Activated CD4-positive, alpha-beta memory T cell treated with anti-CD3 and anti-CD28 coated beads for 36 hours (primary cell): ENCODE measurements around the gene ATXN7L2. TPM values are rescaled to one million over a fixed set of nuclear protein-coding genes. Genes with fewer than 3 reads are reported as not detected.
A peak's percentile ranks its signal among the peaks of the same experiment; 100 is the strongest.

ENCODE experiments used
- CTCF ChIA-PET: fragments of 350-600 bp; sonication (Branson Sonifier 250); formaldehyde crosslinking; loops from one replicate; lab custom pipeline; 2021; ENCODE audit warnings: antibody characterized with exemption, inconsistent platforms; lab: Charles Lee
- POLR2A ChIA-PET: fragments of 350-600 bp; sonication (Branson Sonifier 250); formaldehyde crosslinking; loops from one replicate; lab custom pipeline; 2021; ENCODE audit warnings: antibody characterized with exemption; lab: Charles Lee
- DNase-seq: peaks from one replicate; pipeline ENCODE4 v3.0.0-alpha.2; 2020
- H3K27ac Mint-ChIP-seq: one replicate; pipeline ENCODE4 v1.8.0; 2021; ENCODE audit warnings: mixed read lengths
- H3K27me3 Mint-ChIP-seq: one replicate; pipeline ENCODE4 v1.8.0; 2021; ENCODE audit warnings: mixed read lengths
- H3K36me3 Mint-ChIP-seq: one replicate; pipeline ENCODE4 v1.8.0; 2021; ENCODE audit warnings: mixed read lengths
- H3K4me1 Mint-ChIP-seq: one replicate; pipeline ENCODE4 v1.8.0; 2021; ENCODE audit warnings: low read depth, mixed read lengths
- H3K4me3 Mint-ChIP-seq: one replicate; pipeline ENCODE4 v1.8.0; 2021; ENCODE audit warnings: mild to moderate bottlenecking, mixed read lengths
- H3K9me3 Mint-ChIP-seq: one replicate; pipeline ENCODE4 v1.8.0; 2021; ENCODE audit warnings: mixed read lengths
- intact Hi-C: fragments of 100-400 bp; cut with micrococcal nuclease; formaldehyde crosslinking; loops from one replicate; pipeline ENCODE4 v1.15.1; 2023
- total RNA-seq, 2 experiments: library from RNA; stranded (reverse); gene quantifications; one replicate each; pipeline ENCODE4 v1.2.3, GENCODE V29; 2021

Gene ATXN7L2
- total RNA-seq, 2 experiments from 2014 or later, result 10.7 to 11.1 TPM

DNA sequence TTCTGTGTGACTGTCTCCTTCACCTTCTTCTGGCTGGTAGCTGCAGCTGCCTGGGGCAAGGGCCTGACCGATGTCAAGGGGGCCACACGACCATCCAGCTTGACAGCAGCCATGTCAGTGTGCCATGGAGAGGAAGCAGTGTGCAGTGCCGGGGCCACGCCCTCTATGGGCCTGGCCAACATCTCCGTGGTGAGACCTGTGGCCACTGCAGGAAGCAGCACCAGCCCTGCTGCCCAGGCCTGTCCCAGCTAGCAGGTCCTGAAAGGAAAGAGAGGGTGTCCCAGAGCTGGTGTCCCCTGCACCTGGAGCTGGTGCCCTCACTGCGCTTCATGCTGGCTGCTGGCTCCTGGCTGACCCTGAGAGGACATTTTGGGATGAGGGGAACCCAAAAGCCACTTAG is 5.9 kb upstream of the ATXN7L2 start:
- peaks cover 7% of the 10 kb centered on the region for H3K4me1 Mint-ChIP-seq
- POLR2A ChIA-PET, result no interaction called here
- DNase-seq, result no peak
- H3K27me3 Mint-ChIP-seq, result peaks cover 10% of the 10 kb centered on the region
- intact Hi-C loops, result no loop called here
- H3K9me3 Mint-ChIP-seq, result no peaks in the 10 kb centered on the region
- no peaks in the 10 kb centered on the region for H3K36me3 Mint-ChIP-seq
- CTCF ChIA-PET, result interaction anchor here (0.6 to 1.3 kb wide), 3 partner anchors 15 to 393 kb away, joined by 3 to 5 read pairs (median 3); no protein-coding TSS in a partner anchor
- H3K27ac Mint-ChIP-seq, result no peak overlapping the region
- no peak overlapping the region for H3K4me3 Mint-ChIP-seq

DNA sequence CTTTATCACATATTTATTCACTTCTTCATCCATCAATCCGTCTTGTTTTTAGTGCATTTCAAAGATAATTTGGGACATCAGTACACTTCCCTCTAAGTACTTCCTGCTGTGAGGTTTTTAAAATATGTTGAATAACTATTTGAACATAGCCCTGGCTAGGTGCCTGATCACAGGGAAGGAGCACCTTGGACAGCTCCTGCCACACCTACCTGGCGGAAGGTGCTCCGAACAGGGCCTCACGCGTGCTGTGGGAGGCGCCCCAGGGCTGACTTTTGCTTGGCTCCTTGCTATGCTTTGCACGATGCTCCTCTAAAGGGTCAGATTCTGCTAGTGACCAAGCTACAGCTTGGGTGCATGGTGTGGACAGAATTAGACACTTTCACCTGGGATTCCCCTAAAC is 4.9 kb upstream of the ATXN7L2 start:
- peak; percentile 56 for DNase-seq
- ChIA-PET CTCF (interaction anchor here (0.7 to 1.6 kb wide), 5 partner anchors 11 to 53 kb away, joined by 3 to 6 read pairs (median 5); partner anchors contain the start of gene CYB561D1), POLR2A (no interaction called here)
- Mint-ChIP-seq H3K36me3 (no peaks in the 10 kb centered on the region), H3K4me1 (peaks cover 14% of the 10 kb centered on the region), H3K9me3 (no peaks in the 10 kb centered on the region), H3K4me3 (no peak overlapping the region), H3K27me3 (peaks cover 10% of the 10 kb centered on the region), H3K27ac (no peak overlapping the region)
- intact Hi-C loops, result no loop called here

DNA sequence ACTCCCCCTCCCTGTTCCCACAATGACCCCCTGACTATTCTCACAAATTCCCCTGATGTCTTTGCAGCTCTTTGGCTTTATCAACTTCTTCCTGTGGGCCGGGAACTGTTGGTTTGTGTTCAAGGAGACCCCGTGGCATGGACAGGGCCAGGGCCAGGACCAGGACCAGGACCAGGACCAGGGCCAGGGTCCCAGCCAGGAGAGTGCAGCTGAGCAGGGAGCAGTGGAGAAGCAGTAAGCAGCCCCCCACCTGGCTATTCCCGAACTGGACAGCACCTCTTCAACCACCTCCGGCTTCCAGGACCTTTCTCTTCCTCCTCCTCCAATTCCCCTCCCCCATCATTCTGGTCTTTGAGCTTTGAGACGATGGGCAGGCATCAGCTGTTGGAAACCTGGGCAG is 4.4 kb upstream of the ATXN7L2 start:
- H3K27ac Mint-ChIP-seq, result no peak overlapping the region
- peaks cover 16% of the 10 kb centered on the region for H3K4me1 Mint-ChIP-seq
- CTCF ChIA-PET, result interaction anchor here (1.0 to 1.6 kb wide), 5 partner anchors 11 to 18 kb away, joined by 3 to 6 read pairs (median 5); partner anchors contain the start of gene CYB561D1
- H3K36me3 Mint-ChIP-seq, result no peaks in the 10 kb centered on the region
- intact Hi-C loops, result no loop called here
- H3K9me3 Mint-ChIP-seq, result no peaks in the 10 kb centered on the region
- H3K27me3 Mint-ChIP-seq, result peaks cover 10% of the 10 kb centered on the region
- POLR2A ChIA-PET, result no interaction called here
- H3K4me3 Mint-ChIP-seq, result no peak overlapping the region
- DNase-seq, result no peak

DNA sequence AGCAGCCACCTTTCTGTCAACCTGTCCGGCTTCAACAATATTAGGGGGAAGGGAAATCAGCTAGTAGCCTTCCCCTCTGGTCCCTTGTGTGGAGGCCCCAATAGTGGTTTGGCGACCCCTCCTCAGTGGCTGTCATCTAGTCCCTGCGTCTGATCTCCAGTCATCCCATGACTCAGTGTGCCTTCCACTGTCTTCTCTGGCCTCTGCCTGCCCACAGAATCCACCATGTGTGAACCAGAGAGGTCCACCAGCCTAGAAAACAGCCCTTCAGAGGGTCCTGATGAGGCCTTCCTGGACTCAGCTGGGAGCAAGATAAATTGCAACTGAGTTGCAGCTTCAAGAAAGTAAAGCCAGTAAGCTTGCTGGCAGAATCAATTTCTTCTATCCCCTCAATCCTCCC is 3.8 kb upstream of the ATXN7L2 start:
- Mint-ChIP-seq H3K27me3 (peaks cover 10% of the 10 kb centered on the region), H3K9me3 (no peaks in the 10 kb centered on the region), H3K4me3 (no peak overlapping the region), H3K27ac (no peak overlapping the region), H3K36me3 (no peaks in the 10 kb centered on the region), H3K4me1 (peaks cover 21% of the 10 kb centered on the region)
- ChIA-PET POLR2A (no interaction called here), CTCF (interaction anchor here (1.0 to 1.6 kb wide), 2 partner anchors 13 to 14 kb away, joined by 3 to 5 read pairs; partner anchors contain the start of gene CYB561D1)
- intact Hi-C loops, result loop anchor here (5.0 kb wide), 1 partner anchor 198 kb away; the partner anchor contains the start of gene PSRC1
- DNase-seq, result no peak

DNA sequence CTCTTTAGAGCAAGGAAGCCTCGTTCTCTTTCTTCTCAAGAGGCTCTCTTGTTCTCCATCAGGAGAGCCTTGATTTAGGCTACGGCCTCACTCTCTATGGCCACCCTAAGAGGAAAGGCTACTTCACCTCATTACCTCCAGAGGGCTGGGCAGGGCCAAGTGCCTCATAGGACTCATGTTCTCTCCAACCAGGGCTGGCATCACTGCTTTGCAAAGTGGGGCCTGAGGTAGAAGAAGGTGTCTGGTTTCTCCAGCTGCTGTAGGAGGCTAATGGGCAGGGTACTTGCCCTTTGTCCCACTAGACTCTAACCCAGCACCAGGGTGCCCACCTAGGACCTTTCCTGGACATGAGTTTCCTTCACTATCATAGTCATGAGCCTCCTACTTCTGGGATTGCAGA is 2.1 kb upstream of the ATXN7L2 start:
- no peak overlapping the region for H3K27ac Mint-ChIP-seq
- intact Hi-C loops, result loop anchor here (2.0 to 5.0 kb wide), 2 partner anchors 199 to 503 kb away; partner anchors contain the start of genes AHCYL1 and PSRC1
- peaks cover 28% of the 10 kb centered on the region for H3K4me1 Mint-ChIP-seq
- ChIA-PET CTCF (interaction anchor here (21.0 to 31.5 kb wide), 2 partner anchors 20 to 50 kb away, joined by 437 to 1096 read pairs; partner anchors contain the start of genes AMIGO1, CYB561D1 and GPR61), POLR2A (interaction anchor here (3.2 to 4.7 kb wide), 2 partner anchors 12 to 55 kb away, joined by 18 to 36 read pairs; partner anchors contain the start of genes CYB561D1 and PSMA5)
- no peaks in the 10 kb centered on the region for H3K36me3 Mint-ChIP-seq
- DNase-seq, result no peak
- no peaks in the 10 kb centered on the region for H3K9me3 Mint-ChIP-seq
- no peak overlapping the region for H3K4me3 Mint-ChIP-seq
- peaks cover 3% of the 10 kb centered on the region for H3K27me3 Mint-ChIP-seq

DNA sequence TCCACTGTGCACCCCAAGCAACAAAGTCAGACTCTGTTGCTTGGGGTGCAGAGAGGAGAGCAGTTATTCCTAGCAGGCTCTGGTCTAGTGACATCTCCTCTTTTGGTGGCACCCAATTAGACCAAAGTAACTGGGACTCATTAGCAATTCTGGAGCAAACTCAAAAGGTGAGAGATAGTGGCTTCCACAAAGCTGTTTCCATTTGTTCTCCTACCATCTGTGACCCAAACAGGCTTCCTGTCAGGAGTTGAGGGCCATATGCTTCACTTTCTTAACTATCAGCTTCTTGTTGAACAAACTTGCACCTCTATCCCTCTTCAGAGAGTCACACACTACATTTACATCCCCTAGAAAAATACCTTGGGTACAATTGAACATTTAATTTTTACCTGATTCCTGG is 1.5 kb upstream of the ATXN7L2 start:
- Mint-ChIP-seq H3K36me3 (no peaks in the 10 kb centered on the region), H3K27ac (peak overlapping the region; percentile 20), H3K4me1 (peaks cover 28% of the 10 kb centered on the region), H3K27me3 (peaks cover 1% of the 10 kb centered on the region), H3K9me3 (no peaks in the 10 kb centered on the region), H3K4me3 (no peak overlapping the region)
- no peak for DNase-seq
- POLR2A ChIA-PET, result interaction anchor here (0.8 to 4.7 kb wide), 5 partner anchors 11 to 66 kb away, joined by 3 to 36 read pairs (median 5); partner anchors contain the start of genes CYB561D1, GNAI3 and PSMA5
- CTCF ChIA-PET, result interaction anchor here (1.5 to 31.5 kb wide), 5 partner anchors 20 to 67 kb away, joined by 6 to 1096 read pairs (median 9); partner anchors contain the start of genes AMIGO1, CYB561D1, GNAI3 and GPR61
- intact Hi-C loops, result loop anchor here (2.0 to 5.0 kb wide), 2 partner anchors 200 to 503 kb away; partner anchors contain the start of genes AHCYL1 and PSRC1

DNA sequence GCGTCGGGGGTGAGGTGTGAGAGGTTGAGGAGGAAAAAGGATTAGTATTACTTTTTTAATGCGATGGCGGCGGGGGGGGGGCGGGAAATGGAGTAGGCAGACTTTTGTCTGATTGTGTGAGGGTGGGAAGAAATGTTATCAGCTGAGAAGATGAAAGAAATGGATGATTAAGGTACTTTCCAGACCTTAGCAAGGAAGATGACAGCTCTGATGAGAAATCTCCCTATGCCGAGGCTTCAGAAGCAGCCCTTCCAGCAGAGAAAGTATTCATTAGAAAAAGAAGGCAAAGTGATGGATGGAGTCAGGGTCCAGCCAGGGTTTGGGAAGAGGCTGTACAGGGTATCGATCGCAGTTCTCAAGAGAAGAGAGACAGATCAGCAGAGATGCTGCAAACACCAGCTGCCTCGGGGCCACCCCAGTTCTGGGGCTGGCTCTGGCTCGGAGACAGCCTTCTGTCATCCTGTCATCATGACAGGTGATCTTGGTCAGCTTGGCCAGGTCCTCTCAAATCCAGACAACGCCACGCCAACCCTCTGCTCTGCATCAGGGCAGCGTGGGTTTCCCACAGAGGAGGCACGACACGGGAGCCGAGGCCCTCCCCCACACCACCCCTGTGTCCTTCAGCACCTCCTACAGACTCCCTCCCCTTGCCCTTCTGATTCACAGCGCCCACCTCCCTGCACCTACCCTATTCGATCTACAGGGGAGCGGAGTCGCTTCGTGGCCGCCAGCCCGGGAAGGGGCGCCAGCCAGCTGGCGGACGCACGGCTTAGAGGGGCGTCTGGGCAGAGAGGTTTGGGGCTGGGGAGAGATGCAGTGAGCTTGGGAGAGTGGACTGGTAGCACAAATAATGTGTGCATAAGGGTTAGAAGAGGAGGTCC is 674 bp upstream of the ATXN7L2 start:
- H3K27me3 Mint-ChIP-seq, result peaks cover 1% of the 10 kb centered on the region
- H3K4me3 Mint-ChIP-seq, result peak overlapping the region; percentile 86
- DNase-seq, result peak; percentile 59
- peaks cover 28% of the 10 kb centered on the region for H3K4me1 Mint-ChIP-seq
- CTCF ChIA-PET, result interaction anchor here (0.6 to 31.5 kb wide), 7 partner anchors 19 to 393 kb away, joined by 3 to 1096 read pairs (median 7); partner anchors contain the start of genes AMIGO1, CYB561D1, GNAI3 and GPR61
- peak overlapping the region; percentile 84 for H3K27ac Mint-ChIP-seq
- intact Hi-C loops, result loop anchor here (1.0 to 5.0 kb wide), 4 partner anchors 11 to 502 kb away; partner anchors contain the start of genes AHCYL1, CYB561D1, PSMA5 and PSRC1
- no peaks in the 10 kb centered on the region for H3K9me3 Mint-ChIP-seq
- H3K36me3 Mint-ChIP-seq, result peaks cover 1% of the 10 kb centered on the region
- POLR2A ChIA-PET, result interaction anchor here (0.8 to 4.7 kb wide), 15 partner anchors 10 to 233 kb away, joined by 3 to 36 read pairs (median 3); partner anchors contain the start of genes CYB561D1, GNAI3 and PSMA5

DNA sequence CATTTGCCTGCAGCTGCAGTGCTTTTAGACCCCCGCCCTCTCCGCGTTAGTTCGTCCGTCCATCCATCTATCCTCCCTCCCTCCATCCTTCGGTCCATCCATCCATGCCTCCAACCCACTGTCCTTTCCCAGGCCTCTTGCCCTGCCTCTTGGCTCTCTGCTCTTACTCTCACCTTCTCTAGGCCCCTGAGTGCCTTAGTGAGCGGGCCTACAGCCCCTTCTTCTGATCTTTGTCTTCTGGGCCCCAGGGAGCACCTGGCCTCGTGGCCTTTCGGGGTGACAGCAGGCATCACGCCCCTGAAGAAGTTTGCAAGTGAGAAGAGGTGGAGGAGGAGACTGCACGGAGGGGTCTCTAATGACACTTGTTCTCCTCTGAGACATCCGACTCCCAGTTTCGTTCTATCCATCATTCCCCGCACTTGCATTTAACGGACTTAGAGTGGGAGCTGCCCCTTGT is 842 bp downstream of the ATXN7L2 start:
- H3K4me1 Mint-ChIP-seq, result peaks cover 28% of the 10 kb centered on the region
- peak overlapping the region; percentile 88 for H3K27ac Mint-ChIP-seq
- intact Hi-C loops, result loop anchor here (2.0 to 5.0 kb wide), 3 partner anchors 24 to 270 kb away; partner anchors contain the start of genes AMIGO1 and PSRC1
- no peak for DNase-seq
- H3K9me3 Mint-ChIP-seq, result no peaks in the 10 kb centered on the region
- ChIA-PET CTCF (interaction anchor here (2.0 to 31.5 kb wide), 3 partner anchors 18 to 59 kb away, joined by 7 to 1096 read pairs (median 437); partner anchors contain the start of genes AMIGO1, CYB561D1, GPR61 and PSMA5), POLR2A (interaction anchor here (0.6 to 4.7 kb wide), 11 partner anchors 9 to 234 kb away, joined by 3 to 36 read pairs (median 4); partner anchors contain the start of genes CYB561D1, GNAI3 and PSMA5)
- H3K36me3 Mint-ChIP-seq, result peaks cover 3% of the 10 kb centered on the region
- H3K27me3 Mint-ChIP-seq, result no peaks in the 10 kb centered on the region
- peak overlapping the region; percentile 90 for H3K4me3 Mint-ChIP-seq

DNA sequence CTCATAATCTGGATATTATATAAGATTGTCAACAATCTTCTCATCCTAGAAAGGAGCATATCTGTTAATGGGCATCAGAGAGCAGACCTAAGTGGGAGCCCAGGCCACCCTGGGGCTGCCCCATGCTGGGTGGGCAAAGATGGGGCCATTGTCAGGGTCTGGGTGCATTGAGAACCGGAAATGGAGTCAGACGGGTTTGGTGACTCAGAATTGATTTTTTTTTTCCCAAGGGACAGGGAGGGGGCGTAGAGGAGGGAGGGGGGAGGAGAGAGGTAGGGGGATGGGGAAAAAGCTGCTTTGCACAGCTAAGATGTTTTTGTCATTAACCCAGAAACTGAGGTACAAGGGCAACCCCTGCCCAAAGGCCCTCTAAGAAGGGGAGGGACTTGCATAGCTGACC is 1.3 kb downstream of the ATXN7L2 start:
- DNase-seq, result no peak
- Mint-ChIP-seq H3K9me3 (no peaks in the 10 kb centered on the region), H3K36me3 (peaks cover 3% of the 10 kb centered on the region), H3K27ac (peak overlapping the region; percentile 88), H3K4me1 (peaks cover 28% of the 10 kb centered on the region), H3K27me3 (no peaks in the 10 kb centered on the region), H3K4me3 (peak overlapping the region; percentile 90)
- ChIA-PET POLR2A (interaction anchor here (0.6 to 4.7 kb wide), 5 partner anchors 8 to 232 kb away, joined by 3 to 18 read pairs (median 4); partner anchors contain the start of gene CYB561D1), CTCF (interaction anchor here (21.0 to 31.5 kb wide), 2 partner anchors 17 to 47 kb away, joined by 437 to 1096 read pairs; partner anchors contain the start of genes AMIGO1, CYB561D1 and GPR61)
- intact Hi-C loops, result loop anchor here (2.0 kb wide), 2 partner anchors 24 to 270 kb away; partner anchors contain the start of gene AMIGO1

DNA sequence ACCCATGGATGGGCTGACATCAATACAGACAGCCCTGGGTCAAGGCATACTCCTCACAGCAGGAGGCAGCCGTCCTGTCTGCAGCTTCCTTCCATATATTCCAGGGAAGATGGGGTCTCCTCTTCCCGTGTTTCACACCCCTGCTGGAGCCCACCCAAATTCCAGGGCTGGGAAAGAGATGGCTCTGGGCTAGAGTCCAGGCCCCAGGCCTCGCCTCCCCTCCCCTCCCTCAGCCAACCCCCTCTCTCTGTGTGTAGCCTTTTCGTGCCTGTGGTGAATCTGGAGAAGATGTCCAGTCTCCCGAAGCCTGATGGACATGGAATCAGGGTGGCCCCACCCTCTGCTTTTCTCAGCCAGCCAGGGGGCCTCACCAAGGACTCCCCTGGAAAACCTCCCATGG is 3.6 kb downstream of the ATXN7L2 start:
- Mint-ChIP-seq H3K36me3 (peaks cover 4% of the 10 kb centered on the region), H3K9me3 (no peaks in the 10 kb centered on the region), H3K27ac (no peak overlapping the region), H3K4me3 (no peak overlapping the region), H3K4me1 (peaks cover 27% of the 10 kb centered on the region), H3K27me3 (no peaks in the 10 kb centered on the region)
- no peak for DNase-seq
- intact Hi-C loops, result no loop called here
- POLR2A ChIA-PET, result no interaction called here
- CTCF ChIA-PET, result interaction anchor here (21.0 to 31.5 kb wide), 2 partner anchors 15 to 44 kb away, joined by 437 to 1096 read pairs; partner anchors contain the start of genes AMIGO1, CYB561D1 and GPR61

DNA sequence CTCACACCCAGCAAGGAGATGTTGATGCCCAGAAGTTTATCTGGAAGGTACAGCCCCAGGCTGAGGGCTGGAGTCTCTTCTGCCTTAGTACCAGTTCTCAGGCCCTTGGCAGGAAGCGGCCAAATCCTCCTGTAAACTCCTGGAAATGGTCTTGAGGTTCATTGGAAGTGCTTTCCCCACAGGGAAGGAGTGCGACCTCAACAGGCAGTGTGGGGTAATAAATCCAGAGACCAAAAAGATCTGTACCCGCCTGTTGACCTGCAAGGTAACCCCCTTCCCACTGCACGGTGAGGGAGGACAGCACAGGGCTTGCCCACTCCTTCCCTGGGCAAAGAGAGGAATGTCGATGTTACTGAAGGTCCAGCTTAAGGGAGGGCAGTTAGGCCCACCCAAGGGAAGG is 4.5 kb downstream of the ATXN7L2 start:
- no peaks in the 10 kb centered on the region for H3K27me3 Mint-ChIP-seq
- no peak overlapping the region for H3K27ac Mint-ChIP-seq
- intact Hi-C loops, result no loop called here
- POLR2A ChIA-PET, result no interaction called here
- no peaks in the 10 kb centered on the region for H3K9me3 Mint-ChIP-seq
- H3K36me3 Mint-ChIP-seq, result peaks cover 4% of the 10 kb centered on the region
- CTCF ChIA-PET, result interaction anchor here (2.3 to 31.5 kb wide), 3 partner anchors 14 to 57 kb away, joined by 7 to 1096 read pairs (median 437); partner anchors contain the start of genes AMIGO1, CYB561D1 and GPR61
- DNase-seq, result no peak
- no peak overlapping the region for H3K4me3 Mint-ChIP-seq
- peaks cover 23% of the 10 kb centered on the region for H3K4me1 Mint-ChIP-seq
